OCI-LY3 (cell line): ENCODE measurements around the gene TYROBP.

ENCODE experiments used
- CTCF ChIP-seq: fragments of 200-600, 300-600 bp; sonication (generic); IDR thresholded peaks from 2 replicates; pipeline ENCODE4 v1.5.1; 2014; ENCODE audit warnings: antibody characterized with exemption, low read length, low read depth
- EZH2phosphoT487 ChIP-seq: fragments of 200-600 bp; shearing (Covaris generic); IDR thresholded peaks from 2 replicates; pipeline ENCODE4 v1.6.1; 2018; ENCODE audit warnings: antibody characterized with exemption, mixed run types, low read depth

- TF ChIP-seq CTCF (no peak), EZH2phosphoT487 (no peak)
Measured at GRCh38 chr19:35908973-35909683, 1.0 kb upstream of the TYROBP start.
